DMS153 (cell line): ENCODE results near the gene MCF2L.
"Not testable (repeated sequence)": the region's sequence is repeated elsewhere in the genome, so short reads cannot be mapped to it uniquely, and the experiment has no call there.

Source experiments
- DNase-seq: peaks from one replicate; lab custom pipeline; 2025; lab: John Stamatoyannopoulos, UW

MCF2L gene

DNA sequence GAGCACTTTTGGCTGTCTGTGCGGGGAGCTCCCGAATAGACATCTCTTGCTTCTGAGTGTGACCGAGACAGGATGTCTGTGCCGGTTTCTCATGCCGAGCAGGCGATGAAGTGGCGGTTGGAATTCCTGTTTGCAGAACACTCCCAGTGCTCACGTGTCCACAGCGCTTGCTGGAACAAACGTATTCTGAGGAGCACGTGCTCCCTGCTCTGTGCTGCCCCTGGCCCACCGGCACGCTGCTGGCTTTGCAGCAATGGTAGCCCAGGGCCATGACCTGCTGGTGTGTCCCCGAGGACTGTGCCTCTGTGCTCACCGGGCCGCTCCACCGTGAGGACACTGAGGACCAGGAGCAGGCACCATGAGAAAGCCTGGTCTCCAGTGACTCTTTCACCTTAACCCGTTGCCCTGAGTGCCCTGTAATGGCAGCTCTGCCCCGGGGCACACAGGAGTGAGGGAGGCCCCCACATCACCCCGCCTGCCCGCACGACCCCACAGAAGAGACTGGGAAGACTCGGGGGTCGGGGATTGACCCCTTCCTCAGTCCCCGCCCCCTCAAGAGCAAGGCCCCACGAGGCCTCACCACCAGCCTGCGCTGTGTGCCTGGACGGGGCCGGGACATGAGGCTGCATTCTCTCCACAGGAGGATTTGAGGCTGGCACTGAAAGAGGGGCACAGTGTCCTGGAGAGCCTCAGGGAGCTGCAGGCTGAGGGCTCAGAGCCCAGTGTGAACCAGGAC lies 96.6 kb downstream of the MCF2L start:
- no peak for DNase-seq

DNA sequence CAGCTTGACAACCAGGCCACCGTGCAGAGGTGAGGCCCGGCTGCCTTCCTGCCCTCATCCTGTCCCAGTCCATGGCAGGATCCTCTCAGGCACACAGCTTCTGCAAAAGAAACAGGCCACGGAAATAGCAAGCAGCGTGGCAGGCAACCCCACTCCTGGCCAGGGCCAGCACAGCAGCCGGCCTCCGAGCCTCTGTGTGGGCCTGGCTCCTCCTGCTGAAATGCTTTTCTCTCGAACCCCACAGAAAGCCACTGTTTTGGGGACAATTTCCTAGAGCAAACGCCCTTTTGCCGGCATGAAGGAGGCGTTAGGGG lies 97.1 kb downstream of the MCF2L start:
- DNase-seq, result no peak

DNA sequence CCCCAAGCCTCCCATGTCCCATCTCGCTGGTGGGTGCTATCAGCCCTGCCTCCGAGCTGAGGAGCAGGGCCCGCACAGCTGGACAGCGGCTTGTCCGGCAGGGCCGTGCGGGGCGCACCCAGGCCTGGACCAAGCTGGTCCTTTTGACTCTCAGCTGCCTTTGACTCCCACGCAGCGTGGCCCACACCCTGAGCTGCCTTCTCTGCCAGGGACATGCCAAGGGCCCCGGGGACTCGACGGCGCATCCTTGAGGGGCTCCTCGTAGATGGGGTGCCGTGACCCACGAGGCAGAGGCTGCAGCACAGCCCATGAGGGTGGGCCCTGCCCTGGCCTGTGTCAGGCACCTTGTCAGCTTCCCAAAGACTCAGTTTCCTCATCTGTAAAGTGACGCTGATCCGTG lies 97.7 kb downstream of the MCF2L start:
- DNase-seq, result no peak

DNA sequence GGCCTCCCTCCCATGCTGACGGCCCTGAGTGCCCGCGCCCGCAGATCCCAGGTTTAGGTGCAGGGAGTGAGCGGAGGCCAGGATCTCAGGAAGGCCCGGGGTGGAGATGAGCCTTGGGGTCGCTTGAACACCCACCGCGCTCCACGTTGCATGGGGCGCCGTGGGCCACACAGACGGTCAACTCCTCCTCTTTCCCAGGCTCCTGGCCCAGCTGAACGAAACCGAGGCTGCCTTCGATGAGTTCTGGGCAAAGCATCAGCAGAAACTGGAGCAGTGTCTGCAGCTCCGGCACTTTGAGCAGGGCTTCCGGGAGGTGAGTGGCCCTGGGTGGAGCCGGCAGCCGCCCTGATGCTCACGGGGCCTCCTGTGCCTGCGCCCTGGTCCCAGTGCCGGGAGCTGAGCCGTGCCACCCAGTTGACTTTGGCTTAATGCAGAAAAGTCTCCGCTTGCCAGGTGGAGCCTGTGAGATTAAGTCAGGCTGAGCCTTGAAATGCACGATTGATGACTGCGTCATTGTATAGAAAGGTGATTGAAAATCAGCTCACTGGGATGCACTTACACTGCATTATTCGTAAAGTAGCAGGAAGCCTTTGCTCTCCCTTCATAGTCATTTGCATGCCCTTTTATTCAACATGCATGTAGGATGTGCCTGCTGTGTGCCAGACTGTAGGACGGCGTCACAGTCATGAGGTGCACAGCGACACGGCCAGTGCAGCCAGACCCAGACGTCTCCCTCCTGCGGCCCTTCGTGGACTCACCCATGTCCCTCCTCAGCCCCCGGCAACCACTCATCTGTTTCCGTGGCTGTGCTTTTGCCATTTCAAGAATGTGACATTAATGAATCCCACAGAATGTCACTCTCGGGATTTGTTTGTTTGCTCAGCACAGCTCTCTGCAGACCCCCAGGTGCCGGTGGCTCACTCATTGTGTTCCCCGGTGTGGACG lies 101.1 kb downstream of the MCF2L start:
- DNase-seq, result no peak

- no peak for DNase-seq
These were observed 101.8 kb downstream of the MCF2L start for GRCh38 chr13:113070855-113071254.

DNA sequence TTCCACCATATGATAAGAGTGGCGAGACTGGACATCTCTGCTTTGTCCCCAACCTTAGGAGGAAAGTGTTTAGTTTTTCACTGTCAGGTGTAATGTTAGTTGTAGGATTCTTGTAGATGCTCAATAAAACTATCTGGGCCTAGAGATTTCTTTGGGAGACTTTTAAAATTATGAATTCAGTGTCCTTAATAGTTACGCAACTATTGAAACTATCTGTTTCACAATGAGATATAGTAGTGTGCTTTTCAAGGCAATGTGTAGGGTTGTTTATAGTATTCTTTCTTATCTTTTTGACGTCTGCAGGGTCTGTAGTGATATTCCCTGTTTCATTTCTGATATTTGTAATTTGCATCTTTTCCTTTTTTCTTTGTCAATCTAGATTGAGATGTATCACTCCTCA lies 103.4 kb downstream of the MCF2L start:
- no peak for DNase-seq

DNA sequence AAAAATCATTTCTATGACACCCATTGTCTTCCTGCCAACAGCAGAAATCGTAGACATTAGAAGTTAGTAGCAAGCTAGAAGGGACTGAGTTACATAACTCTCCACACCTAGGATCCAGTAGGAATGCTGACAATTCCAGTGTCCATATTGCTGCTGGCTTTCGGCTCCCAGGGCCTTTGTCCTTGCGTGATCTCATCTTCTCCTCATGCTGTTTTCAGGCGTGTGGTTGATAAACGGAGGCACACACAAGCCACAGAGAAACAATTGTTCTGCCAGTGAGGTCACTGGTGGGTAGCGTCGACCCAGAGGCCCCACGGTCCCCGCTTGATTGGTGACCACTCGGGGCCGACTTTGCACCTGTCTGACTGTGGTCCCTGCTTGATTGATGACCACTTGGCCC lies 104.9 kb downstream of the MCF2L start:
- DNase-seq, result no peak

GRCh38 chr13:113074401-113074800 lies 105.4 kb downstream of the MCF2L start:
- no peak for DNase-seq

DNA sequence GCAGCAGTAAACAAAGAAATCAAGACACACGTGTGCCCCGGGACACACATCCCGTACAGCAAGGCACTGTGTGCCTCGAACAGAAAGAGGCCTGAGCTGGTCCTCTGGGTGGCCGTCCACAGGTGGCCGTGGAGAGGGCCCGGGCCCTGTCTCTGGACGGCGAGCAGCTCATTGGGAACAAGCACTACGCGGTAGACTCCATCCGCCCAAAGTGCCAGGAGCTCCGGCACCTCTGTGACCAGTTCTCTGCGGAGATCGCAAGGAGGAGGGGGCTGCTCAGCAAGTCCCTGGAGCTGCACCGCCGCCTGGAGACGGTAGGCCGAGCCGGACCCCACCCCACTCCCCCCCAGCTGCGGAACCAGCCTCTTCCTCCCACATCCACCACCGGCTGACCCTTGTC lies 105.9 kb downstream of the MCF2L start:
- no peak for DNase-seq

DNA sequence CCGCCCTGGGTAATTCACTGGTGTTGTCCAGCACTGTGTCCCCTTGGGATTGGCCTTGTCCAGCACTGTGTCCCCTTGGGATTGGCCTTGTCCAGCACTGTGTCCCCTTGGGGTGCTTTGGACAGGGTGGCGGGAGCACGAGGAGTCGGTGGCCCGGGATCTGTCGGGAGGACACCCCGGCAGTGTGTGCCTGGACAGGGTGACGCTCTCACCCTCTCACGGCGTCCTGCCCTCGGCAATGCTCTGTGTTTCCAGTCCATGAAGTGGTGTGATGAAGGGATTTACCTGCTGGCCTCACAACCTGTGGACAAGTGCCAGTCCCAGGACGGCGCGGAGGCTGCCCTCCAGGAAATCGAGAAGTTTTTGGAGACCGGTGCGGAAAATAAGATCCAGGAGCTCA lies 106.7 kb downstream of the MCF2L start:
- no peak for DNase-seq

DNA sequence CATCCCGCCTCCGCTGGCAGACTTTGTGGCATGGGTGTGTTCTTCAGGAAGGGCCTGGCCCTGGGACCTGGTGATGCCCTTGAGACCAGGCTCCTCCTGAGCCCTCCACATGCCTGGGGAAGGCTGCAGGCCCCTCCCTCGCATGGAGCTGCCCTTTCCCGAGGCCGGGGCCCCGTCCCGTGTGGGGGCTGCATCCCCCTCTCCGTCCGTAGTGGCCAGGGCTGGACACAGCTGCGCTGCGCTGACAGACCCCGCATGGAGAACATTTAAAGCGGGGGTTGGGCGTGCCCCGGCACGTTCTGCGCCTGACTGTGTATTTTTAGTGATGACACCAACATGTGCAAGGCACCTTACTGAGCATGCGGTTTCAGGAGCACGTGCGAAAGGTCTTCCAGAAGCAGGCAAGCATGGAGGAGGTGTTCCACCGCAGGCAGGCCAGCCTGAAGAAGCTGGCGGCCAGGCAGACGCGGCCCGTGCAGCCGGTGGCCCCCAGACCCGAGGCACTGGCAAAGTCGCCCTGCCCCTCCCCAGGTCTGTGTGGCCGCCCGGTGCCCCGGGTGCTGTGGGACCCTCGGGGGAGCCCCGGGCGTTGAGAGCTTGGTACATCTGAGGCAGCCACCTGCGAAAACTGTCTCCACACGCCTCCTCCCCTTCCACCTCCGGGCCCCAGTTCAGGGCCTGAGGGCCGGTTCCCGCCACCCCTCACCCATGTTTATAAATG lies 107.8 kb downstream of the MCF2L start:
- DNase-seq, result no peak

DNA sequence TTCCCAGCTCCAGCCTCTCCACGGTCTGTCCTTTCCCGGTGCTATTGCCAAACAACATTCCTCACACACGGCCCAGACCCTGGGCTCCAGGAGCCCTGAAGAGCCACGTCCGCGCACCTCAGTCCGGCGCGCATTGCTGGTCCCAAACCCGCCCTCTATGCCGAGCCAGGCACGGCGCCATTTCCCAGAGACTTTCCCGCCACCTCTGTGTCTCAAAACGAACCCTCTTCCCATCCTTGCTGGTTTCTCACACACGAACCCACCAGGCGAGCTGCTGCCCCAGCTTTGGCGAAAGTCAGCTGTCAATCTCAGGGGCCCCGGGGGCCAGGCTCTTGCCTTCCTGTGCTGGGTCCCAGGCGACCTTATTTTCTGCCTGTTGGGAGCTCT lies 108.5 kb downstream of the MCF2L start:
- DNase-seq, result no peak

- no peak for DNase-seq
These were observed 109.2 kb downstream of the MCF2L start for GRCh38 chr13:113077953-113078901.

- no peak for DNase-seq
These were observed 110.1 kb downstream of the MCF2L start for GRCh38 chr13:113078902-113079780.

GRCh38 chr13:113079781-113080080 lies 110.7 kb downstream of the MCF2L start:
- DNase-seq, result not testable (repeated sequence)

DNA sequence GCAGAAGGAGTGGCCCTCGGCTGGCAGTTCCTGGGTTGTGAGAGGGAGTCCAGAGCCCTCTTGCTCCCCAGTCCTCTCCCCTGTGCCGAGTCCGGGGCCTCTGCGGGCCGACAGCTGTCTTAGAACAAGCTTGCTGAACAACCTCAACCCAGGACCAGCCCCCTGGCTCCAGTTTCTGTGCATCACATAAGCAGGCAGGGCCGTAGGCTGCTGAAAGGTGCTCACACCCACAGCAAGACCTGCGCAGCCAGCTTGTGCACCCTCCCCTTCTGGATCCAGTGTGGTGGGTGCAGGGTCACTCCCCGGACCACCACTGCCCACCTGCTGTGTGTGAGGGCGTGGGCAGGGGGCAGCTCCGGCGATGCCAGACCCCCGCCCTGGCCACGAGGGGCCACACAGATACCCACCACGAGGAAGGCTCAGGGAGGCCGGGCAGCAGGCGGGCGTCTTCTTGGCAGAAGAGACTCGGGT lies 111.4 kb downstream of the MCF2L start:
- DNase-seq, result no peak

GRCh38 chr13:113080901-113081521 lies 112.0 kb downstream of the MCF2L start:
- no peak for DNase-seq

GRCh38 chr13:113082198-113083021 lies 113.4 kb downstream of the MCF2L start:
- DNase-seq, result no peak

- no peak for DNase-seq
These were observed 114.0 kb downstream of the MCF2L start for GRCh38 chr13:113083022-113083373.
